WERI-Rb-1 (cell line): ENCODE results near the gene CACNA1H.
"Not testable (repeated sequence)": the region's sequence is repeated elsewhere in the genome, so short reads cannot be mapped to it uniquely, and the experiment has no call there.

Experiments
- DNase-seq: peaks from one replicate; pipeline ENCODE4 v3.0.0-alpha.2; 2020
- H3K27ac ChIP-seq: fragments of 250-450 bp; sonication (Bioruptor Pico); 2 replicates; pipeline ENCODE4 v1.5.1; 2020; ENCODE audit warnings: mild to moderate bottlenecking, moderate library complexity
- H3K27me3 ChIP-seq: fragments of 250-450 bp; sonication (Bioruptor Pico); 2 replicates; pipeline ENCODE4 v1.5.1; 2021; ENCODE audit warnings: mild to moderate bottlenecking, low read depth, moderate library complexity; ENCODE audit not compliant: insufficient read depth, severe bottlenecking
- H3K36me3 ChIP-seq: fragments of 250-450 bp; sonication (Bioruptor Pico); 2 replicates; pipeline ENCODE4 v1.5.1; 2020; ENCODE audit warnings: mild to moderate bottlenecking, moderate library complexity
- H3K4me3 ChIP-seq: 2 replicates; pipeline ENCODE4 v1.5.1; 2011; ENCODE audit warnings: low read depth, mild to moderate bottlenecking, control low read depth, low read length
- H3K9me3 ChIP-seq: fragments of 250-450 bp; sonication (Bioruptor Pico); 2 replicates; pipeline ENCODE4 v1.5.1; 2021; ENCODE audit warnings: mild to moderate bottlenecking, moderate library complexity; ENCODE audit not compliant: severe bottlenecking
- CTCF ChIP-seq: IDR thresholded peaks from 2 replicates; pipeline ENCODE4 v1.5.1; 2011; ENCODE audit warnings: low read depth, mild to moderate bottlenecking, control low read depth, inconsistent platforms, low read length

Gene CACNA1H

GRCh38 chr16:1264345-1265089, 111.6 kb downstream of the CACNA1H start:
- Histone ChIP-seq H3K36me3 (no peaks in the 10 kb centered on the region), H3K27ac (no peak overlapping the region), H3K27me3 (no peaks in the 10 kb centered on the region), H3K4me3 (no peak overlapping the region), H3K9me3 (no peaks in the 10 kb centered on the region)
- TF ChIP-seq CTCF: no peak
- no peak for DNase-seq

DNA sequence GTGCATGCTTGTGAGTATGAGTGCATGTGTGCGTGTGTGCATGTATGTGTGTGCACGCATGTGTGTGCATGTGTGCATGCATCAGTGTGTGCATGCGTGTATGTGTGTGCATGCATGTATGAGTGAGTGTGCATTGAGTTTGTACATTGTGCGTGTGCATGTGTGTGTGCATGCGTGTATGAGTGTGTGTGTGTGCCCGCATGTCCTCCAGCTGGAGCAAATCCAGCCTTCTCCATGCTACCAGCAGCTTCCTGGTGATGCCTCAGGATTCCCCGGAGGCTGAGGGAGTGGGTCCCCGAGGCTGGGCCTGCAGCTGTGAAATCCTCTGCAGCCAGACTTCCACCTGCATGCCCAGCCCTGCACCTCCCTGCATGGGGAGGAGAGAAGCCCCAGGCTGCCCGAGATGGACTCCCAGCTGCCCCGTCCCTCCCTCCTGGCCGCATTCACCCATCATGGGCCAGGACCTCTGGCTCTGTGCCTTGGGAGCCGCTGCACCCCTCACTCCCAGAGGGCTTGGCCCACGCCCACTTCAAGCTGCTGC, 112.3 kb downstream of the CACNA1H start:
- Histone ChIP-seq H3K4me3 (no peak overlapping the region), H3K9me3 (no peaks in the 10 kb centered on the region), H3K27me3 (no peaks in the 10 kb centered on the region), H3K36me3 (no peaks in the 10 kb centered on the region), H3K27ac (no peak overlapping the region)
- TF ChIP-seq CTCF: no peak
- no peak for DNase-seq

GRCh38 chr16:1265826-1266225, 112.9 kb downstream of the CACNA1H start:
- no peaks in the 10 kb centered on the region for H3K27me3 ChIP-seq
- H3K4me3 ChIP-seq: no peak overlapping the region
- no peak overlapping the region for H3K27ac ChIP-seq

GRCh38 chr16:1269418-1269817, 116.5 kb downstream of the CACNA1H start:
- DNase-seq, H3K4me3 ChIP-seq, H3K27ac ChIP-seq, H3K27me3 ChIP-seq, H3K9me3 ChIP-seq, H3K36me3 ChIP-seq: not testable (repeated sequence)

More at GRCh38 chr16:1265826-1266225, 112.9 kb downstream of the CACNA1H start:
- no peak for DNase-seq
- TF ChIP-seq CTCF: no peak
- no peaks in the 10 kb centered on the region for H3K36me3 ChIP-seq
- no peaks in the 10 kb centered on the region for H3K9me3 ChIP-seq

- H3K4me3 ChIP-seq: no peak overlapping the region
- no peaks in the 10 kb centered on the region for H3K36me3 ChIP-seq
- no peak overlapping the region for H3K27ac ChIP-seq
- no peaks in the 10 kb centered on the region for H3K27me3 ChIP-seq
- H3K9me3 ChIP-seq: no peaks in the 10 kb centered on the region
- no peak for TF ChIP-seq CTCF
- DNase-seq: no peak
These were observed 118.4 kb downstream of the CACNA1H start for GRCh38 chr16:1271380-1271723.
